Mesothelial cell of epicardium (in vitro differentiated cells): ENCODE data around the gene PCED1A. TPM values are rescaled to one million over a fixed set of nuclear protein-coding genes. Genes with fewer than 3 reads are reported as not detected.
A peak's percentile ranks its signal among the peaks of the same experiment; 100 is the strongest.

Experiments used
- DNase-seq, 2 experiments: peaks; one replicate each; pipeline ENCODE4 v3.0.0; 2021; ENCODE audit warnings: low spot score in 2 of 2; ENCODE audit not compliant: unreplicated experiment in 2 of 2
- H3K27ac Mint-ChIP-seq: 2 replicates; pipeline ENCODE4 v1.8.0; 2021; ENCODE audit warnings: mixed read lengths
- H3K27me3 Mint-ChIP-seq: 2 replicates; pipeline ENCODE4 v1.8.0; 2021; ENCODE audit warnings: low read depth, mixed read lengths
- H3K36me3 Mint-ChIP-seq: 2 replicates; pipeline ENCODE4 v1.8.0; 2021; ENCODE audit warnings: mixed read lengths
- H3K4me1 Mint-ChIP-seq: 2 replicates; pipeline ENCODE4 v1.8.0; 2021; ENCODE audit warnings: mixed read lengths
- H3K4me3 Mint-ChIP-seq: 2 replicates; pipeline ENCODE4 v1.8.0; 2021; ENCODE audit warnings: mild to moderate bottlenecking, moderate library complexity, mixed read lengths
- H3K9me3 Mint-ChIP-seq: 2 replicates; pipeline ENCODE4 v1.8.0; 2021; ENCODE audit warnings: mixed read lengths
- total RNA-seq: library from RNA; stranded (reverse); gene quantifications from 3 replicates; pipeline ENCODE4 v1.2.1, GENCODE V29; 2021
- TF ChIP-seq, protein P1 (sequence below): fragments of 200-600 bp; sonication (generic); IDR thresholded peaks from one replicate; pipeline ENCODE4 v1.5.0; 2021; ENCODE audit warnings: antibody characterized with exemption; ENCODE audit not compliant: unreplicated experiment

The PCED1A gene
- total RNA-seq, 1 donor from 2014 or later, result 113 TPM

DNA sequence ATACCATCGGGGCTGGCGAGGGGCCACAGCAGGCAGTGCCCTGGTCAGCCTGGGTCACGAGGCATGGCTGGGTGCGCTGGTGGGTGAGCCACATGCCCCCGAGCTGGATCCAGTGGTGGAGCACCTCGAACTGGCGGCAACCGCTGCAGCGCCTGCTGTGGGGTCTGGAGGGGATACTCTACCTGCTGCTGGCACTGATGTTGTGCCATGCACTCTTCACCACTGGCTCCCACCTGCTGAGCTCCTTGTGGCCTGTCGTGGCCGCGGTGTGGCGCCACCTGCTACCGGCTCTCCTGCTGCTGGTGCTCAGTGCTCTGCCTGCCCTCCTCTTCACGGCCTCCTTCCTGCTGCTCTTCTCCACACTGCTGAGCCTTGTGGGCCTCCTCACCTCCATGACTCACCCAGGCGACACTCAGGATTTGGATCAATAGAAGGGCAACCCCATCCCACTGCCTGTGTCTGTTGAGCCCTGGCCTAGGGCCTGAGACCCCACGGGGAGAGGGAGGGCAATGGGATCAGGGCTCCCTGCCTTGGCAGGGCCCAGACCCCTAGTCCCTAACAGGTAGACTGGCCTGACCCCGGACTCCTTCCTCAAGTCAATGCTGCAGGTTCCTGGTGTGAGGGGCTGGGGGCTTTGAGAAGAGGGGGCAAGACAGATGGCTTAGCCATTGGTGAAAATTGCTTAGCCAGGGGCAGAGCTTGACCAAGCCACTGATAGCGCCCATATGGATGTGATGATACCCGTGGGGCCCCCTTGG, 23.7 kb downstream of the PCED1A start:
- H3K9me3 Mint-ChIP-seq, result peaks cover 12% of the 10 kb centered on the region
- TF ChIP-seq, protein P1, sequence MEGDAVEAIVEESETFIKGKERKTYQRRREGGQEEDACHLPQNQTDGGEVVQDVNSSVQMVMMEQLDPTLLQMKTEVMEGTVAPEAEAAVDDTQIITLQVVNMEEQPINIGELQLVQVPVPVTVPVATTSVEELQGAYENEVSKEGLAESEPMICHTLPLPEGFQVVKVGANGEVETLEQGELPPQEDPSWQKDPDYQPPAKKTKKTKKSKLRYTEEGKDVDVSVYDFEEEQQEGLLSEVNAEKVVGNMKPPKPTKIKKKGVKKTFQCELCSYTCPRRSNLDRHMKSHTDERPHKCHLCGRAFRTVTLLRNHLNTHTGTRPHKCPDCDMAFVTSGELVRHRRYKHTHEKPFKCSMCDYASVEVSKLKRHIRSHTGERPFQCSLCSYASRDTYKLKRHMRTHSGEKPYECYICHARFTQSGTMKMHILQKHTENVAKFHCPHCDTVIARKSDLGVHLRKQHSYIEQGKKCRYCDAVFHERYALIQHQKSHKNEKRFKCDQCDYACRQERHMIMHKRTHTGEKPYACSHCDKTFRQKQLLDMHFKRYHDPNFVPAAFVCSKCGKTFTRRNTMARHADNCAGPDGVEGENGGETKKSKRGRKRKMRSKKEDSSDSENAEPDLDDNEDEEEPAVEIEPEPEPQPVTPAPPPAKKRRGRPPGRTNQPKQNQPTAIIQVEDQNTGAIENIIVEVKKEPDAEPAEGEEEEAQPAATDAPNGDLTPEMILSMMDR, result no peak
- H3K27me3 Mint-ChIP-seq, result peaks cover 3% of the 10 kb centered on the region
- H3K27ac Mint-ChIP-seq, result peak overlapping the region; percentile 36
- peaks cover 42% of the 10 kb centered on the region for H3K4me1 Mint-ChIP-seq
- H3K4me3 Mint-ChIP-seq, result no peak overlapping the region
- H3K36me3 Mint-ChIP-seq, result no peaks in the 10 kb centered on the region
- DNase-seq, result no peak

- no peak for DNase-seq
- TF ChIP-seq, protein P1, result no peak
- H3K4me1 Mint-ChIP-seq, result peaks cover 38% of the 10 kb centered on the region
- H3K4me3 Mint-ChIP-seq, result no peak within 1 kb of the TSS
- H3K9me3 Mint-ChIP-seq, result peaks cover 17% of the 10 kb centered on the region
- H3K36me3 Mint-ChIP-seq, result no peaks in the 10 kb centered on the region
- peak within 1 kb of the TSS; percentile 86 for H3K27ac Mint-ChIP-seq
- H3K27me3 Mint-ChIP-seq, result no peaks in the 10 kb centered on the region
Measured at GRCh38 chr20:2816030-2816582, 24.3 kb downstream of the PCED1A start, which contains the start of gene TMEM239. TSS of gene TMEM239 (plus strand) at chr20:2816364. CDS start at chr20:2816555, 191 bp downstream.

DNA sequence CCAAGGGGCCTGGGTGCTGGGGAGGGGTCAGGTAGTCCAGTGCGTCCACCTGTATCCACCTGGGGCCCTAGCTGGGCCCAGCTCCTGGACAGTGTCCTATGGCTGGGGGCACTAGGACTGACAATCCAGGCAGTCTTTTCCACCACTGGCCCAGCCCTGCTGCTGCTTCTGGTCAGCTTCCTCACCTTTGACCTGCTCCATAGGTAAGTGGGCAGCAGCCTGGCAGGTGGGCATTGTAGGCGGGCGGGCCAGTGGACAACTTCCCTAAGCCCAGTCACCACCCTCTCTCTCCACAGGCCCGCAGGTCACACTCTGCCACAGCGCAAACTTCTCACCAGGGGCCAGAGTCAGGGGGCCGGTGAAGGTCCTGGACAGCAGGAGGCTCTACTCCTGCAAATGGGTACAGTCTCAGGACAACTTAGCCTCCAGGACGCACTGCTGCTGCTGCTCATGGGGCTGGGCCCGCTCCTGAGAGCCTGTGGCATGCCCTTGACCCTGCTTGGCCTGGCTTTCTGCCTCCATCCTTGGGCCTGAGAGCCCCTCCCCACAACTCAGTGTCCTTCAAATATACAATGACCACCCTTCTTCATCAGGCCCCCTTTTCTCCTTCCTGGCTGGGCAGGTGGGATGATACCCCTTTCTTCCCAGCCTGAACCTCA, 25.1 kb downstream of the PCED1A start:
- no peak for DNase-seq
- peak overlapping the region; percentile 88 for H3K27ac Mint-ChIP-seq
- TF ChIP-seq, protein P1, result no peak
- H3K36me3 Mint-ChIP-seq, result no peaks in the 10 kb centered on the region
- H3K4me1 Mint-ChIP-seq, result peaks cover 35% of the 10 kb centered on the region
- H3K27me3 Mint-ChIP-seq, result no peaks in the 10 kb centered on the region
- H3K4me3 Mint-ChIP-seq, result no peak overlapping the region
- H3K9me3 Mint-ChIP-seq, result peaks cover 19% of the 10 kb centered on the region

GRCh38 chr20:2814587-2815051, 25.8 kb downstream of the PCED1A start, which contains the start of gene C20orf141:
TSS of gene C20orf141 (plus strand) at chr20:2814987. CDS start at chr20:2815185, 198 bp downstream.
- Mint-ChIP-seq H3K36me3 (no peaks in the 10 kb centered on the region), H3K4me3 (no peak within 1 kb of the TSS), H3K27ac (peak within 1 kb of the TSS; percentile 88), H3K27me3 (no peaks in the 10 kb centered on the region), H3K9me3 (peaks cover 19% of the 10 kb centered on the region), H3K4me1 (peaks cover 27% of the 10 kb centered on the region)
- TF ChIP-seq, protein P1, result no peak
- DNase-seq, result no peak

GRCh38 chr20:2814076-2814475, 26.4 kb downstream of the PCED1A start:
- Mint-ChIP-seq H3K4me3 (no peak overlapping the region), H3K9me3 (peaks cover 21% of the 10 kb centered on the region)
- DNase-seq, result no peak

More at GRCh38 chr20:2814076-2814475, 26.4 kb downstream of the PCED1A start:
- H3K4me1 Mint-ChIP-seq, result peaks cover 24% of the 10 kb centered on the region
- H3K36me3 Mint-ChIP-seq, result no peaks in the 10 kb centered on the region
- H3K27me3 Mint-ChIP-seq, result peaks cover under 1% of the 10 kb centered on the region
- TF ChIP-seq, protein P1, result no peak
- peak overlapping the region; percentile 70 for H3K27ac Mint-ChIP-seq
